ENCODE results near the gene ZBTB33. TPM values are rescaled to one million over a fixed set of nuclear protein-coding genes. Genes with fewer than 3 reads are reported as not detected.
A peak's percentile ranks its signal among the peaks of the same experiment; 100 is the strongest.

Gene ZBTB33
- total RNA-seq, 6 donors from 2014 or later, result 5.0 to 18.6 (median 12.6) TPM

GRCh38 chrX:120253784-120254183, 3.2 kb downstream of the ZBTB33 start:
- peaks cover 0 to 19% (median 0%) of the 10 kb centered on the region in 4 donors for H3K36me3 ChIP-seq
- no peak for ATAC-seq (ENCODE audit: low FRiP score in 2 of 2)
- no peaks in the 10 kb centered on the region for H3K9me3 ChIP-seq
- no peak overlapping the region for H3K4me3 ChIP-seq
- TF ChIP-seq POLR2AphosphoS5 (IDR thresholded peaks at IDR 0.05), result no peak
- TF ChIP-seq POLR2A (IDR thresholded peaks at IDR 0.05), result no peak
- TF ChIP-seq CTCF (IDR thresholded peaks at IDR 0.05), result no peak
- TF ChIP-seq EP300 (IDR thresholded peaks at IDR 0.05), result no peak
- H3K27ac ChIP-seq, result no peak overlapping the region
- DNase-seq, result no peak
- H3K27me3 ChIP-seq, result no peaks in the 10 kb centered on the region
- no peaks in the 10 kb centered on the region for H3K4me1 ChIP-seq
- 80 to 88% methylated on average over 6 of the region's 6 CpGs for WGBS, 2 donors

- H3K4me3 ChIP-seq, result no peak overlapping the region
- TF ChIP-seq EP300 (IDR thresholded peaks at IDR 0.05) (no peak), CTCF (IDR thresholded peaks at IDR 0.05) (no peak), POLR2A (IDR thresholded peaks at IDR 0.05) (no peak), POLR2AphosphoS5 (IDR thresholded peaks at IDR 0.05) (no peak)
- ATAC-seq (ENCODE audit: low FRiP score in 2 of 2), result no peak
Observed at GRCh38 chrX:120260369-120260768, 9.8 kb downstream of the ZBTB33 start.

GRCh38 chrX:120262859-120263708, 12.5 kb downstream of the ZBTB33 start:
- ATAC-seq (ENCODE audit: low FRiP score in 2 of 2) (no peak), DNase-seq (no peak)
- Histone ChIP-seq H3K4me1 (no peaks in the 10 kb centered on the region), H3K27me3 (no peaks in the 10 kb centered on the region), H3K4me3 (no peak overlapping the region), H3K27ac (no peak overlapping the region), H3K9me3 (no peaks in the 10 kb centered on the region), H3K36me3 (no peaks in the 10 kb centered on the region)
- TF ChIP-seq EP300 (IDR thresholded peaks at IDR 0.05) (no peak), POLR2A (IDR thresholded peaks at IDR 0.05) (no peak), CTCF (IDR thresholded peaks at IDR 0.05) (no peak), POLR2AphosphoS5 (IDR thresholded peaks at IDR 0.05) (no peak)
- 69 to 81% methylated on average over 6 to 8 of the region's 8 CpGs for WGBS, 2 donors

More at GRCh38 chrX:120260369-120260768, 9.8 kb downstream of the ZBTB33 start:
- H3K9me3 ChIP-seq, result no peaks in the 10 kb centered on the region
- H3K27ac ChIP-seq, result no peak overlapping the region
- no peak for DNase-seq
- H3K4me1 ChIP-seq, result no peaks in the 10 kb centered on the region
- WGBS, 2 donors, result 79% methylated on average over 3 of the region's 3 CpGs; no CpG with 5 or more reads in 1 of the 2 donors
- peaks cover 0 to 5% (median 0%) of the 10 kb centered on the region in 4 donors for H3K36me3 ChIP-seq
- H3K27me3 ChIP-seq, result no peaks in the 10 kb centered on the region

- DNase-seq (no peak), ATAC-seq (ENCODE audit: low FRiP score in 2 of 2) (peak in 1 of 2 donors; percentile 45)
- Histone ChIP-seq H3K9me3 (no peaks in the 10 kb centered on the region), H3K27ac (no peak overlapping the region), H3K4me1 (no peaks in the 10 kb centered on the region), H3K27me3 (no peaks in the 10 kb centered on the region), H3K36me3 (no peaks in the 10 kb centered on the region), H3K4me3 (no peak overlapping the region)
- no peak for TF ChIP-seq CTCF (IDR thresholded peaks at IDR 0.05)
- no peak for TF ChIP-seq EP300 (IDR thresholded peaks at IDR 0.05)
- no peak for TF ChIP-seq POLR2AphosphoS5 (IDR thresholded peaks at IDR 0.05)
- no peak for TF ChIP-seq POLR2A (IDR thresholded peaks at IDR 0.05)
Observed at GRCh38 chrX:120264341-120264740, 13.7 kb downstream of the ZBTB33 start.
